ENCODE data around the gene CDC14A.

DNA sequence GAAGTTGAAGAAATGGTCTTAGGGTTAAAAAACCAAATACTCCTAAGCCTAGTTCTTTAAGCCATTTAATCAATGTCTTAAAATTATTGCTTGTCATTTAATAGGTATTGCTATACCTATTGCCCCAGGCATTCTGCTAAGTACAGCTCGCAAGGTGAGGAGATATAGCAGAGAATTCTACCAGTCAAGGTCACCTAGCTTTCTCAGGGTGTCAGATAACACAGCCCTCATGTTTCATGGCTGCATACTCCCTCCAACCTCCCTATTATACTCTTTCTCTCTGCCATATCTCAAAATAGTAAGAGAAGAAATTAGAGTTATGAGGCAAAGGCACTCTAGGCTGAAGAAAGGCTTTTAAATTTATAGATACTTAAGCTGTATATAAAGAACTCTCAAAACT, 117.3 kb downstream of the CDC14A start:
- no peak for TF ChIP-seq FOXA1 (IDR thresholded peaks at IDR 0.05)
- no peak for TF ChIP-seq FOXM1 (IDR thresholded peaks at IDR 0.05; ENCODE audit: borderline replicate concordance)
- no peak for TF ChIP-seq BHLHE40 (IDR thresholded peaks at IDR 0.05; ENCODE audit: borderline replicate concordance)
- TF ChIP-seq TARDBP (IDR thresholded peaks at IDR 0.05) = no peak

Data from HEK293T (cell line).